ENCODE results near the gene CARD8. TPM values are rescaled to one million over a fixed set of nuclear protein-coding genes. Genes with fewer than 3 reads are reported as not detected.

The CARD8 gene
- total and polyA plus RNA-seq, 2 donors from 2014 or later = 11.4 to 53.1 TPM

- intact Hi-C loops (cut with DNase I) = no loop called here
- DNase-seq = peak; percentile 74 to 95 (median 85)
These were observed 86.2 kb downstream of the CARD8 start for GRCh38 chr19:48169578-48169938.

GRCh38 chr19:48168689-48169088 lies 87.0 kb downstream of the CARD8 start:
- Histone ChIP-seq H3K4me1 (ENCODE audit: control insufficient read depth in 2 of 3, insufficient read depth in 2 of 3, low read depth in 1 of 3, low read length in 3 of 3) (peaks cover 0 to 9% (median 6%) of the 10 kb centered on the region in 3 donors), H3K9me3 (ENCODE audit: control insufficient read depth in 2 of 3, insufficient read depth in 1 of 3, low read length in 3 of 3) (no peaks in the 10 kb centered on the region), H3K36me3 (ENCODE audit: control insufficient read depth in 2 of 3, insufficient read depth in 3 of 3, low read length in 3 of 3) (peaks cover 0 to 6% (median 3%) of the 10 kb centered on the region in 3 donors), H3K27ac (ENCODE audit: low read depth in 2 of 2, low read length in 2 of 2) (no peak overlapping the region), H3K9ac (ENCODE audit: low read length in 3 of 3) (no peak overlapping the region), H3K4me3 (ENCODE audit: low read length in 3 of 3) (no peak overlapping the region), H3K27me3 (ENCODE audit: control insufficient read depth, insufficient read depth, low read length) (no peaks in the 10 kb centered on the region)
- DNase-seq (no peak), FAIRE-seq (no peak)
- TF ChIP-seq CTCF (IDR thresholded peaks at IDR 0.05; ENCODE audit: borderline replicate concordance, extremely low read depth, insufficient read depth) = no peak
- intact Hi-C loops (cut with DNase I) = no loop called here

More at GRCh38 chr19:48169578-48169938, 86.2 kb downstream of the CARD8 start:
- H3K4me1 ChIP-seq (ENCODE audit: control insufficient read depth in 2 of 3, insufficient read depth in 2 of 3, low read depth in 1 of 3, low read length in 3 of 3) = peaks cover 0 to 9% (median 6%) of the 10 kb centered on the region in 3 donors
- TF ChIP-seq CTCF (IDR thresholded peaks at IDR 0.05; ENCODE audit: borderline replicate concordance, extremely low read depth, insufficient read depth) = no peak
- peak overlapping the region; percentile 68 to 96 (median 72) for H3K4me3 ChIP-seq (ENCODE audit: low read length in 3 of 3)
- H3K27me3 ChIP-seq (ENCODE audit: control insufficient read depth, insufficient read depth, low read length) = no peaks in the 10 kb centered on the region
- no peak for FAIRE-seq
- peak overlapping the region in 1 of 3 donors; percentile 38 for H3K9ac ChIP-seq (ENCODE audit: low read length in 3 of 3)
- no peaks in the 10 kb centered on the region for H3K9me3 ChIP-seq (ENCODE audit: control insufficient read depth in 2 of 3, insufficient read depth in 1 of 3, low read length in 3 of 3)
- H3K36me3 ChIP-seq (ENCODE audit: control insufficient read depth in 2 of 3, insufficient read depth in 3 of 3, low read length in 3 of 3) = peaks cover 0 to 9% (median 6%) of the 10 kb centered on the region in 3 donors
- peak overlapping the region; percentile 28 to 96 for H3K27ac ChIP-seq (ENCODE audit: low read depth in 2 of 2, low read length in 2 of 2)

- Histone ChIP-seq H3K27me3 (ENCODE audit: control insufficient read depth, insufficient read depth, low read length) (no peaks in the 10 kb centered on the region), H3K4me1 (ENCODE audit: control insufficient read depth in 2 of 3, insufficient read depth in 2 of 3, low read depth in 1 of 3, low read length in 3 of 3) (no peaks in the 10 kb centered on the region), H3K9me3 (ENCODE audit: control insufficient read depth in 2 of 3, insufficient read depth in 1 of 3, low read length in 3 of 3) (no peaks in the 10 kb centered on the region), H3K9ac (ENCODE audit: low read length in 3 of 3) (no peak overlapping the region), H3K36me3 (ENCODE audit: control insufficient read depth in 2 of 3, insufficient read depth in 3 of 3, low read length in 3 of 3) (no peaks in the 10 kb centered on the region), H3K27ac (ENCODE audit: low read depth in 2 of 2, low read length in 2 of 2) (no peak overlapping the region), H3K4me3 (ENCODE audit: low read length in 3 of 3) (no peak overlapping the region)
- TF ChIP-seq CTCF (IDR thresholded peaks at IDR 0.05; ENCODE audit: borderline replicate concordance, extremely low read depth, insufficient read depth) = no peak
- no peak for FAIRE-seq
- intact Hi-C loops (cut with DNase I) = loop anchor here (10.0 kb wide), 1 partner anchor 53 kb away; no protein-coding TSS in a partner anchor
- DNase-seq = no peak
These were observed 97.4 kb downstream of the CARD8 start for GRCh38 chr19:48158210-48158790.

Other genes starting within 250 kb of the CARD8 start
- not detected for gene CABP5, start 211.8 kb downstream of the CARD8 start, total RNA-seq
- gene CABP5, start 211.8 kb downstream of the CARD8 start, polyA plus RNA-seq (ENCODE audit: insufficient read depth, low read depth, low replicate concordance) = not detected
- gene PLA2G4C, start 145.1 kb downstream of the CARD8 start, total RNA-seq = 16.5 TPM
- 11.0 TPM for gene PLA2G4C, start 145.1 kb downstream of the CARD8 start, polyA plus RNA-seq (ENCODE audit: insufficient read depth, low read depth, low replicate concordance)
- gene LIG1, start 85.6 kb downstream of the CARD8 start, total RNA-seq = 25.9 TPM
- gene LIG1, start 85.6 kb downstream of the CARD8 start, polyA plus RNA-seq (ENCODE audit: insufficient read depth, low read depth, low replicate concordance) = 14.0 TPM
- gene ZSWIM9, start 85.2 kb downstream of the CARD8 start, total RNA-seq = 7.8 TPM
- gene ZSWIM9, start 85.2 kb downstream of the CARD8 start, polyA plus RNA-seq (ENCODE audit: insufficient read depth, low read depth, low replicate concordance) = 5.5 TPM
- 1.2 TPM for gene ZNF114, start 14.2 kb upstream of the CARD8 start, total RNA-seq
- 0.17 TPM for gene ZNF114, start 14.2 kb upstream of the CARD8 start, polyA plus RNA-seq (ENCODE audit: insufficient read depth, low read depth, low replicate concordance)
- gene EMP3, start 69.6 kb upstream of the CARD8 start, total RNA-seq = 78.6 TPM
- gene EMP3, start 69.6 kb upstream of the CARD8 start, polyA plus RNA-seq (ENCODE audit: insufficient read depth, low read depth, low replicate concordance) = 75.9 TPM
- 9.2 TPM for gene TMEM143, start 108.0 kb upstream of the CARD8 start, total RNA-seq
- 15.7 TPM for gene TMEM143, start 108.0 kb upstream of the CARD8 start, polyA plus RNA-seq (ENCODE audit: insufficient read depth, low read depth, low replicate concordance)
- not detected for gene SYNGR4, start 108.5 kb upstream of the CARD8 start, total RNA-seq
- gene SYNGR4, start 108.5 kb upstream of the CARD8 start, polyA plus RNA-seq (ENCODE audit: insufficient read depth, low read depth, low replicate concordance) = not detected
- gene KDELR1, start 135.6 kb upstream of the CARD8 start, total RNA-seq = 169 TPM
- 204 TPM for gene KDELR1, start 135.6 kb upstream of the CARD8 start, polyA plus RNA-seq (ENCODE audit: insufficient read depth, low read depth, low replicate concordance)
- gene GRIN2D, start 137.8 kb upstream of the CARD8 start, total RNA-seq = 0.54 TPM
- gene GRIN2D, start 137.8 kb upstream of the CARD8 start, polyA plus RNA-seq (ENCODE audit: insufficient read depth, low read depth, low replicate concordance) = 0.13 TPM
- 34.0 TPM for gene GRWD1, start 190.1 kb upstream of the CARD8 start, total RNA-seq
- 19.0 TPM for gene GRWD1, start 190.1 kb upstream of the CARD8 start, polyA plus RNA-seq (ENCODE audit: insufficient read depth, low read depth, low replicate concordance)
- 1.0 TPM for gene KCNJ14, start 199.7 kb upstream of the CARD8 start, total RNA-seq
- gene KCNJ14, start 199.7 kb upstream of the CARD8 start, polyA plus RNA-seq (ENCODE audit: insufficient read depth, low read depth, low replicate concordance) = 0.28 TPM
- 96.1 TPM for gene CYTH2, start 213.5 kb upstream of the CARD8 start, total RNA-seq
- 51.0 TPM for gene CYTH2, start 213.5 kb upstream of the CARD8 start, polyA plus RNA-seq (ENCODE audit: insufficient read depth, low read depth, low replicate concordance)